ENCODE data around the gene HEATR5A.

Gene HEATR5A

DNA sequence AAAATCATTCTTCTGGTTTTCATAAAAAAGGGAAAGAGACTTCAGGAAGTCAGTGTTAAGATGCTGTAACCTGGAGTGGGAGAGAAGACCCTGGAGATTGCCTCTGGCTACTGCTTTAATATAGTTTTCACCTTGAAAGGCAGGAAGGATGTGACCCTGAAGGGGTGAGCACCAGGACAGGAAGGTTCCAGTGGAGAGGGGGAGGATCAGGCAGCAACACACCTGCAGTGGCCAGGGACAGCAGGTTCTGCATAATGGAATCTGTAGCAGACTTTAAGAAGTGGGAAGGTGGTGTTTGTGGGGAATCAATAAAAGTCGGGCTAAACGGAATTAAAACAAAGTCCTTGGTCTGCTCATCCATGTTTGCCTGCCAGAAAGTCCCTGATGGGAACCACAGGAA lies 6.3 kb upstream of the HEATR5A start:
- no peak for DNase-seq (ENCODE audit: low spot score)

DNA sequence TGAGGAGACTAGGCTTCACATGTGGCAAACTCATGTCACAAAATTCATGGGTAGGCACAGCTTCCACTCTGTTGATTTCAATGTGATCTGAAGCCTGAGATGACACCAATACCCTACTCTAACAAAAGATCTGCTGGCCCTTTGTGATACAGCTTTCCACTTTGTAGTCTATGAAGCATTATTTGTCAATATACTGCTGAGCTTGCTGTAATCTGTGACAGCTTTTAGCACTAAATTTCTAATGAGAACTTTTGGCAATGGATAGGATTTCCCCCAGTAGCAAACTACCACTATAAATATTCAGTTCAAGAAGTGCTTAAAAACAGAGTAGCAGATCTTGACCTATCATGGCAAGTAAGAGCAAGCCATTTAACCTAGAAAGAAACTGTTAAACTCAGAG lies 5.6 kb upstream of the HEATR5A start:
- DNase-seq (ENCODE audit: low spot score), result no peak

DNA sequence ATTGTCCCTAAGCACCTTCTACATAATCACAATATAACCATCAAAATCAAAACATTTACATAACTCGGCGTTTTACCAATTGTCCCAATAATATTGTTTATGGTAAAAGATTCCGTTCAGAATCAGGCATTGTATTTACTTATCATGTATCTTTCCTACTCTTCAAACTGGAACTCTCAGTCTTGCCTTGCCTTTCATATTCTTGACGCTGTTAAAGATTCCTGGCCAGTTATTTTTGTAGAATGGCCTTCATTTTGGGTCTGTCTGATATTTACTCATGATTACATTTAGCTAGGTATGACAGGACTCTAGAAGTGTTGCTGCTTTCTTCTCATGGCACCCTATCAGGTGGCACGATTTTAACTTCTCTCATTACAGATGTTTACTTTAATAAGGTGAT lies 850 bp upstream of the HEATR5A start:
- DNase-seq (ENCODE audit: low spot score), result no peak

DNA sequence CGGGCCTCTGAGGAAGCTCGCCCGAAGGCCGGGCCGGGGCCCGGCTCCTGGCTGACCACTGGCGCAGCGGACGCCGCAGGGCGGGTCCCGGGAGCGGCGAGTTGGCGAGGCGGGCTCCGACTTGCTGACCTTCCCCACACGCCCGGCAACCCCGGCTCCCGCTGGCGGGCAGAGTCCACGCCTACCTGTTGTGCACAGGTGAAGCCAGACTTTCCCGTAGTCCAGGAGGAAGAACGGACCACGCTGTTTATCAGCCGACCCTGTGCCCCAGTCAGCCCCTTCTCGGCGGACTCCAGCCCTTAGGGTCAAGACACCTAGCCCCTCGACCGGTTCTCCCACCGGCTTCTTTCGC lies 407 bp downstream of the HEATR5A start:
- peak; percentile 68 for DNase-seq (ENCODE audit: low spot score)

DNA sequence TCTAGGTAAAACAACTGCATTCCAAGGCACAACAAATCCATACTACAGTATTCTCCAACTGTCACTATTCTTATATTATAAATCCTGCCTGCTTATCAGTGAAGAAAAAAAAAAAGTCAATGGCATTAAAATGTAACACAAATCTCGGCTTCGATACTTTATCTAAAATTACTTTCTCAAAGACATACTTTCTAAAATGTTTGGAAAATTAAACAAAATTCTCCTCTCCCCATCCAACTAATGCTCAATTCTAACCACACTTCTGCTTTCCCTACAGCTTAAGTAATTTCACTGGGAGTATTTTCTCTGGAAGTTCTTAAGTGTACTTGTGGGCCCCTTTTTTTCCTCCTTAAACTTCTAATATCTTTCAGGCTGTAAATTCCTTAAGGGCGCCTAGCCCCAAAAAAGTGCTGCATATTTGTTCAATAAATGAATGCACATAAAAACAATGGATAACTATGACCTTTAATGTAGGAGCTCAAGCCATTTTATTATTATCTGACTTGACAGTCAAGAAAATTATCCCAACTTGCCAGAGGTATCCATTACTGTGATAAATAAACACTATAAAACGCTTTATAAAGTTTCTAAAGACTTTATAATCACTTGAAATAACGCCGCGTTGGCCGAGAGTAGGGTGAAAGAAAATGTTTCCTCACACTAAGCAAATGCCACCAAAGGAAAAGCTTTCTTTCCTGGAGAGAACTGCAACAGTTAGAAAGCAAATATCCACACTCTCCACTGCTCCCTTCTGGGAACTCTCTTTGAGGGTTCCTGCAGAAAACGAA lies 977 bp downstream of the HEATR5A start:
- DNase-seq (ENCODE audit: low spot score), result no peak

DNA sequence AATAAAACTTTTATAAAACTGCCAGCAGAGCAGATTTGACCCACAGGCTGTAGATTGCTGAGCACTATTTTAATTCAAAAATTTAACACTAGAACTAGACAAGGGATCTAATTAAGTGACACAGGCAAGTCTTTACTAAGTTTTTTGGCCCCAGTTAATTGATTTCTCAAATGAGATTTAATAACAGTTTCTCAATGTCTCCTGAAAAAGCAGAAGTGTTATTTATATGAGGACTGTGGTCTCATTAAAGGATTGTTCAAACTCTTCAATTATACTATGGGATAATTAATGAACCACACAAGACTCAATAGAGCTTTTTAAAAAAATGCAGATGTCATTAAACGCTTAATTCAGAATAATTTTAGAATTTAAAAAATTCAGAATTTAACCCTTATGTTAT lies 1.9 kb downstream of the HEATR5A start:
- no peak for DNase-seq (ENCODE audit: low spot score)

DNA sequence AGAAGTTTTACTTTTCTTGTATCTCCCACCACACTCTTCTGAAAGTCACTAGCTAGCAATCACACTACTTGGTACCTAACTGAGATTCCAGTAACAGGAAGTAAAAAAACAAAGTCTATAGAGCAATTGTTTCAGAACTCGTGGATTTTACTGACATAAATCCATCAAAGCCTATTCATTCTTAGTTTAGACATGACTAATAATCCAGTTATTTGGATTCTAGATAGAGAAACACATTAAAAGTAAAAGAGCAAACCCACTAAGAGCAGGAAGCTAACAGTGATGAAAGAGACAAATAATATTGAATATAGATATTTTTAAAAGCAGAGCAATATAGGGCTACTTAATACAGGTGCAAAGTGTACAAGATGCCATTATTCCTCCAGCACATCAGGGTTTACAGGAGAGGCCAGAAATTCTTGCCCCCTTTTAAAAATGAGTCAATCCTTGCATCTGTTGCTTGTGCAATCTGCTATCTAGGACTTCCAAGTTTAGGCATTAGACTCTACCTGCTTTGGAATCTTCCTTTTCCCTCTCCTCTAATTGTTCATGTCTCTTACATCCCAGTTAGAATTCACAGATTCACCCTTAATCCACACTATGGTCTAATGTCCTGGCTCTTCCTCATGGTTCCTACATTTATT lies 6.0 kb downstream of the HEATR5A start:
- DNase-seq (ENCODE audit: low spot score), result no peak

DNA sequence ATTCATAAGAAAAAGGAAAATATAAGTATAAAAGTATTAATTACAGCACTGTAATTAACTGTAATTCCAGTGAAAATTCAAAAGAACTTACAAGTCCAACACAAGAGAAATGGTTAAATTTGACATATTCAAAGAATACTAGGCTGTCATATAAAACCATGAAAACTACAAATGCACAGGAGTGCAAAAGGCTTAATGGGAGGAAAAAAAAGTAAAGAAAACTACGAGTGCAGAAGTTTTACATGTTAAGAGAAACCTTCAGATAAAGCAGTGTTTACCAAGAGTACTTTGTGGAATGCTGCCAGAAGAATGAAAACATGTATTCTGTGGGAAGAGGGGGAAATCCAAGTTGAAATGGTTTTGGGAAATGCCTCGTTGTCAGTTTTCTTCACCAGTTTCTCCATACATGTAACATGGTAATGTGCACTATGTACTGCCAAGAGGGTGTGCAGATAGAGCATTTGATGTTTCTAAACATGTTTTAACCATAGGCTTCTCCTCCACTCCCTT lies 9.1 kb downstream of the HEATR5A start:
- DNase-seq (ENCODE audit: low spot score), result no peak

DNA sequence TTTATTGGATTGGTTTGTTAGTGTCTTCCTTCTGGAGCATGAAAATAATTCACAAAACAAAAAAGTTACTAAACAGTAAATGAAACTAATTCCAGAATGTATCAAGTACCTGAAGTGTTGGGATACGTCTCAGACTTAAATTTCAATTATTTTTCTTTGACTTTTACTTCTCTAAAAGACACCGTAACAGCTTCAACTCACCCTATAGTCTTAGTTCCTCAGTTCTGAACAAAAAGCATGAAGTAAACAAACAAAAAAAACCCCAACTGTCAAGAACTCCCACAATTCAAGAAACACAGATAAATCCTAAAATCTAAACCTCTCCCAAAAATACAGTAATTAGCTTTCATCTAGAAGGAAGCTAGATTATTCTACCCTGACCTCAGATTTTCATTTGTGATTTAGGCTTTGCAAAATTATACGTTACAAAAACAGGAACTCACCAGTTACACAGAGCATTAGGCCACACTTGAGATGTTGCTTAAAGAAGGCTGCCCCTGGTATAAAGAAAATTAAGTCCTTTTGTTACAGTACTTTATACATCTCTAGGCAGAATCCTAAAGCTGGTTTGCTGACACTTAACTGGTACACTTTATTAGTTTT lies 10.2 kb downstream of the HEATR5A start:
- DNase-seq (ENCODE audit: low spot score), result no peak

DNA sequence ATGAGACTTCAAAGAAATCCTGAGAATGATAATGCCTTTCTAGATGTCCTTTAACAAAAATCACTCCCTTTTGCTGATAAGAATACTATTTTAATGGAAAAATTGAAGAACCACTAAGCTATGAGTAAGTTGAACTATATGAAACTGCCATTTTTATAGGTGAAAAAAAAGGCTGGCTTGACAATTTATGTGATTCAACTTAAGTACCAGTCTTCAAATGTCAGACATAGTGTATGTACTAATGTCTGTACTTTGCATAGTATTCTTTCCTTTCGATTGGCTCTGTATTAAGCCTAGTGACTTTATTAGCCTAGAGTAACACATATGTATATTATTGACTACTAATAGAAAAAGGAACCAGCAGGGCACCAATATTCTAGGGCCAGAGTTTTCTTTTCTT lies 11.9 kb downstream of the HEATR5A start:
- no peak for DNase-seq (ENCODE audit: low spot score)

DNA sequence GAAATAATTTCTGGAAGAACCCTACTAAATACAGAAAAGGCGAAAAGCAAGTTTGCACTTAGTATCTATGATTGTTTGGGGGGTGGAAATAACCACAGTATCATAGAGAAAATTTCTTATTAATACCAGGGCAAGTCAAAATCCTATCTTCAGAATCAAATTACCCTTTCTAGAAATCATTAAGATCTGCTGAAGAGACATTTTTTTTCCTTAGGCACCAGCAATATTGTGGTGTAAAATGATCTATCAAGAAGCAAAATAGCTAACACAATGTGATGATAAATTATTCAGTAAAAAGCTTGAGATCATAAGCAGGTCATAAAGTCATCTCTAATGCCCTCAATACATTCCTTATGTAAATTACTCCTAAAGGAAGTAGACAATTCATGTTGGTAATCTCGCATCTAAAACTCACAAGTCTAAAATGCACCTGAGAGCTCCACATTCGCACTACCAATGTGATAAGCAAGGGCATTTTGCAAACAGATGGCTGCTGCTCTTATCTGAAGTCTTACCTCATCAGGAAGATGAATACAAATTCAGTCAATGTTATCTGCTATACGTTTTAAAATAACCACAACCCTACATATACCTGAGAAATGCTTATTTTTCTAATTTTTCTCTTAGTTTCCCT lies 14.6 kb downstream of the HEATR5A start:
- no peak for DNase-seq (ENCODE audit: low spot score)

DNA sequence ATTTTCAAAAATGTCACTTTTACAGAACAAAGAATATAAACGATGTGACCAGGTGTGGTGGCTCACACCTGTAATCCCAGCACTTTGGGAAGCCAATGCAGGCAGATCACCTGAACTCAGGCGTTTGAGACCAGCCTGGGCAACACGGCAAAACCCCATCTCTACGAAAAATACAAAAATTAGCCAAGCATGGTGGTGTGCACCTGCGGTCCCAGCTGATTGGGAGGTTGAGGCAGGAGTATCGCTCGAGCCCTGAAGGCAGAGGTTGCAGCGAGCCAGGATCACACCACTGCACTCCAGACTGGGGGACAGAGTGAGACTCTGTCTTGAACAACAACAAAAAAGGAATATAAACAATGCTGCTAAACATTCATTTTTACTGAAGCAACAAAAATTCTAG lies 15.2 kb downstream of the HEATR5A start:
- DNase-seq (ENCODE audit: low spot score), result no peak

DNA sequence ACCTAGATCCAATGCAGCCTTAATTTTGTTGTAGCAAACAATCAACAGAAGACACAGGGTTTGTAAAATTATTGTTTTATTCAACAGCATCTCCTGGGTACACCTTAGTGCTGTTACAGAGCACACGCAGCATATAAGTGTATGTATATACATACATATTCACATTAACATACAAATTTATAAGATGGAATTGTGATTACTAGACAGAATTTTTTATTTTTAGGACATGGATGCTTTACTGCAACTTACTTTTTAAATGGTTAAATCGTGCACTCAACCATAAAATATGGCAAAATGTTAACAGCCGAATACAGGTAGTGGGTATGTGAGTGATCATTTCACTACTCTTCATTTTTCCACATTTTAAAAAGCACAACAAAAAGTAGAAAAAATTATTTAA lies 16.6 kb downstream of the HEATR5A start:
- no peak for DNase-seq (ENCODE audit: low spot score)

DNA sequence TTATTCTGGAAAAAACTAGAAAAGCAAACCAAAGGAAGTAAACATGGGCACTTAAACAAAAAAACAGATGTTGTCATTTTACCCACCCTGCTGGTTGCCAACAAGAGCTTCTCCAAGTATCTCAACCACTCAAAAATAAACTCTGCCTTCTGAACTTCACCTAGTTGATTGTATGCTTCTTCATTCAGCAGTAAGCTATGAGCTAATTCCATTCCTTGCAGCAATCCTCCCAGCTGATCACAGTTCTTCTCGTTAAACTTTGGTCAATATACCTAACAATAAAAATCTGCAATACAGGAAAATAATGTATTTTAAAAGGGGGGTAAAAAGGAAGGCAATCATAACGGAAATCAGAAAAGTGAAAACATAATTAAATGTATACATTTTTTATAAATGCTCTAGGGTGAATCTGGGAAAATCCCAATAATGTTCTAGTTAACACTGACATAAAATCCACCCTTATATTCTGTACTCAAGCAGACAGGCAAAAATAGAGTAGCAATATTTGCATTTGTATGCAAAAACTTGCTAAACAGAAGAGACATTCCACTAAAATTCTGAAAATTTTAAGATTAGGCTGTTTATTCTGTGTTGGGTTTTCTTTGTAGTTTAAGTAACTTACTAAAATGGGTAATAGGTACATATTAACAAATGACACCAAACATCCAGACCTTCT lies 17.4 kb downstream of the HEATR5A start:
- DNase-seq (ENCODE audit: low spot score), result no peak

DNA sequence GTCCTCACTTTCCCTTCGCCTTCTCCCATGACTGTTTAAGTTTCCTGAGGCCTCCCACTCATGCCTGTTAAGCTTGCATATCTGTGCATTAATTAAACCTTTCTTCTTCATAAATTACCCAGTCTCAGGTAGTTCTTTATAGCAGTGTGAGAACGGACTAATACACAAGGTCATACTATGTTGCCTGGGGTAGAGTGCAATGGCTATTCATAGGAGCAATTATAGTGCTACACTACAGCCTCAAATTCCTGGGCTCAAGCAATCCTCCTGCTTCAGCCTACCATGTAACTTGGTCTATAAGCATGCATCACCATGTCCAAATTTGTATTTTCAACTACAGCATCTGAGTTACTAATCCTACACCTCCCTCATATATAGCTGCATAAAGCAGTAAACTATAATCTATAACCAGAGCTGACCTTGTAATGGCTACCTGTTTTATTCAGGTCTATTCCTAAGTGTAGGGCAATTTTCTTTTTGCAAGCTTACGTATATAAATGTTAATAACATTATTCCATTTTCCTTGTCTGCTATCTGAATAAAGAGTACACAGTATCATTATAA lies 18.9 kb downstream of the HEATR5A start:
- no peak for DNase-seq (ENCODE audit: low spot score)

DNA sequence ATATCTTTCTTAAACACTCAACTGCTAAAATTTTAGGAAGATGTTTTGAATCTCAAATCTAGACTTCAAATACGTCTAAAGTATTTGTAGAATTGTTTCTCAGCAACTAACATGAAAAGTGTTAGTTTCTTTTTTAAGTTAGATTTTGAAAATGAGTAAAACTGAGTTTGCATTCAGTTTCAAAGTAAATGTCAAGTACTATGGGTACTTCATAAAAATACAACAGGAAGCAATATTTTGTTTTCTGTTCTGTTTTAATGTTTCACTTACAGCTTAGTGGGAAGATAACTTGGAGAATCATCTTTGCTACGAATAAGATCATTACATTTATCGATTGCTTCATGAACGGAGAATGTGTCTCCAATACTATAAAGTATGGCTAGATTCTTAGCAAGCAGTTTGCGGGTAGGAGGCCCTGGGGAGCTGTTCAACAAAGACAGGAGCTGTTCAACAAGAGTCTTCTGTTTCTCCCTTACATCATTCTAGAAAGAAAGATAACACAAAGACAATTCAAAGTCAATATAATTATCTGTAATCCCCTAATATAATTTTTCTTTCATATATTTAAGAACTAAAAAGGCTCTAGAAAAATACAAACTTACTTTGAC lies 20.2 kb downstream of the HEATR5A start:
- no peak for DNase-seq (ENCODE audit: low spot score)

DNA sequence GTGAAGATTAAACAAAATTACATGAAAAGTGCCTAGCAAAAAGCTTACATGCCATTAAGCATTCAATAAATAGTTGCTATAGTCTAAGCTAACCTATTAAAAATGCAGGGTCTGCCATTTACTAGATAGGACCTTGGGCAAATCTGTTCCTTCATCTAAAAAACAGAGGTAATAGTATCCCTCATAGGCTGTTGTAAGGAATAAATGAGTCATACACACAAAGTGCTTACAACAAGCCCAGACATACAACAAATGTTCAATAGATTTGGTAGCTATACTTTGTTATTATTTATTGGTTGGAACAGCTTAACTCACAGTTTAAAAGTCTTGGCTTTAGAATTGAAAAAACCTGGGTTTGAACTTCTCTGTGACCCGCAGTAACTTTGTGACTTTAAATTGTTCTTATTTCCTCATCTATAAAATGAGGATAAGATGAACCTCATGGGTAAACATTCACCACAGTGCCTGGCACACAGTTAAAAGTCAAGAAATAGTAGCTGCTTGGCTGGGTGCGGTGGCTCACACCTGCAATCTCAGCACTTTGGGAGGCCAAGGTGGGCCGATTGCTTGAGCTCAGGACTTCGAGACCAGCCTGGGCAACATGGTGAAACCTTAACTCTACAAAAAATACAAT lies 24.7 kb downstream of the HEATR5A start:
- no peak for DNase-seq (ENCODE audit: low spot score)

DNA sequence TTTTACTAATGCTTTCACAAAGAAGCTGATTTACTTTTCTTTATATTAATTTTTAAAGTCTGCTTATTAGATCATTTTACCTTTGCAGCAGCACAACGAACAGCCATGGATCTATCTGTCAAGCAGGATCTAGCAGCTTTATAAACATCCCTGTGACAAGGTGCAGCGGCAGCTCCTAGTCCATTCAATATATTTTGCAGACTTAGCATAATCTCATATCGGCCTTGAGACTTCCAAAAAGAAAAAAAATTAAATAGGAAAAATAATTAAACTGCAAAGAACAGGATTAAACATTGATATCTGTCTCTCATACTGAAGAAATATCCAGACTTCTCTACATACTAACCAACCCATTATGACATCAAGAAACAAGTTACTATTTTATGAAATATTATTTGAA lies 25.2 kb downstream of the HEATR5A start:
- no peak for DNase-seq (ENCODE audit: low spot score)

DNA sequence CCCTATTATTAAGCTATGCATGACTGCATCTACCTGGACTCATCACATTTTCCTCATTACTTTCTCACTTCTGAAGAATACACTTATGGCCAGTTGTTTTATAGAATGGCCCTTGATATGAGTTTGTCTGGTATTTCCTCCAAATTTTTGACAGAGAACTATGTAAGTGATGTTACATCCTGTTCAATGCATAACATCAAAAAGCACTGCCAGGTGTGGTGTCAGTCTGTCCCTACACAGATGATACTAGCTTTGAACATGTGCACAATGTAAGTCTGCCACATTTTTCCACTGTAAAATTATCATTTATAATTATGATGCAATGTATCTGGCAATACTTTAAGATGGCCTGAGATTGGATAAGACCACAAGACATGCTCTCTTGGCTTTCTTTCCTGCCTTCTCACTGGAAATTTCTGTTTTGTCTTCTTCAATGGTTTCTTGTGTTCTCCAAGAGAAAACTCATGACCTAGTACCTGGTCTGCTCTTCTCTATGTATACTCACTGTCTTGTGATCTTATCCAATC lies 28.3 kb downstream of the HEATR5A start:
- no peak for DNase-seq (ENCODE audit: low spot score)

DNA sequence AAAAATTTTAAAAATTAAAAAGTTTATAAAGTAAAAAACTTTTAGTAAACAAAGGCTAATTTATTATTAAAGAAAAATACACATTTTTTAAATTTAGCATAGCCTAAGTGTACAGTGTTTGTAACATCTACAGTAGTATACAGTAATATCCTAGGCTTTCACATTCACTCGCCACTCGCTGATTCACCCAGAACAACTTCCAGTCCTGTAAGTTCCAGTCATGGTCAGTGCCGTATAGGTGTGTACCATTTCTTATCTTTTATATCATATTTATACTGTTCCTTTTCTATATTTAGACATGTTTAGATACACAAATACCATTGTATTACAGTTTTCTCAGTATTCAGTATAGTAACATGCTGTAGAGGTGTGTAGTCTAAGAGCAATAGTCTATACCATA lies 28.9 kb downstream of the HEATR5A start:
- DNase-seq (ENCODE audit: low spot score), result no peak

DNA sequence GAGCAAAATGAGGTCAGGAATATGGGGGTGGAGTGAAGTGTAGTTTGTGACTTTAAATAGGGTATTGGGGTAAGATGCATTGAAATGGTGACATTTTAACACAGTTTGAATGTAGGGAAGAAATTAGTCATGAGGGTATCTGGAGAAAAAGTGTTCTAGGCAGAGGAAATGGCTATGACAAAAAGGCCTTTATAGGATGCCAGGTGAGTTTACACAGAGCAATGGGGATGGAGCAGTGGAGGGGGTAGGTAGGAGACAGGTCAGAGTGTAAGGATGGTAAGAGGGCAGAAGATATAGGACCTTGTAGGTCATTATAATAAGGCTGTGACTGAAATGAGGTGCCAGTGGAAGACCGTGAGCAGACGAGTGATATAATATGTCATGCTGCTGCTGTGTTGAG lies 30.4 kb downstream of the HEATR5A start:
- DNase-seq (ENCODE audit: low spot score), result no peak

Data from AG08395 (cell line).